Esophagus squamous epithelium (tissue), 5 donors: ENCODE data around the gene CFAP70. TPM values are rescaled to one million over a fixed set of nuclear protein-coding genes. Genes with fewer than 3 reads are reported as not detected.

ENCODE experiments used
- DNase-seq: peaks from one replicate; lab custom pipeline; 2025; lab: John Stamatoyannopoulos, UW
- H3K27ac ChIP-seq, 4 donors: fragments of 200-600 bp; sonication (generic); one replicate each; pipeline ENCODE4 v1.5.1; 2016 to 2019; ENCODE audit warnings: mild to moderate bottlenecking in 1 of 4
- H3K27me3 ChIP-seq, 4 donors: fragments of 200-600 bp; sonication (generic); 1 replicate in 3 of 4; 2 replicates in 1 of 4; pipeline versions ENCODE4 v1.5.1 to v1.6.0; 2017 to 2021; ENCODE audit warnings: antibody characterized with exemption in 1 of 4
- H3K36me3 ChIP-seq, 3 donors: fragments of 200-600 bp; sonication (generic); one replicate each; pipeline ENCODE4 v1.5.1; 2016 to 2019
- H3K4me1 ChIP-seq, 3 donors: fragments of 200-600 bp; sonication (generic); one replicate each; pipeline ENCODE4 v1.5.1; 2017 to 2019
- H3K4me3 ChIP-seq, 4 donors: fragments of 200-600 bp; sonication (generic); 1 replicate in 3 of 4; 2 replicates in 1 of 4; pipeline ENCODE4 v1.5.1; 2016 to 2019; ENCODE audit warnings: mild to moderate bottlenecking in 2 of 4, moderate library complexity in 1 of 4
- H3K9me3 ChIP-seq, 3 donors: fragments of 200-600 bp; sonication (generic); one replicate each; pipeline ENCODE4 v1.5.1; 2016 to 2019
- CTCF ChIP-seq, 6 experiments: fragments of 450-650 bp in 4 of 6; fragments of 200-600 bp in 2 of 6; sonication (generic) in 2 of 6; IDR thresholded peaks; one replicate each; pipeline ENCODE4 v1.5.1; 2016 to 2019; ENCODE audit warnings: antibody characterized with exemption in 6 of 6, mild to moderate bottlenecking in 4 of 6, moderate library complexity in 4 of 6
- POLR2A ChIP-seq, 4 donors: fragments of 450-650 bp; IDR thresholded peaks; one replicate each; pipeline ENCODE4 v1.6.1; 2017; ENCODE audit warnings: antibody characterized with exemption in 4 of 4, mild to moderate bottlenecking in 4 of 4, moderate library complexity in 3 of 4
- WGBS, 2 donors: methylation state at CpG; one replicate each; pipeline ENCODE4 v1.1.5; 2018; 5-methylcytosine and 5-hydroxymethylcytosine counted together
- intact Hi-C: fragments of 100-400 bp; cut with DNase I; formaldehyde crosslinking; loops from one replicate; pipeline ENCODE4 v1.15.0; 2022
- total RNA-seq, 4 donors: library from RNA; depleted of rRNA; stranded (reverse); fragments of >200 nt; gene quantifications; one replicate each; pipeline ENCODE4 v1.1.0, GENCODE V29; 2016
- donor health status: DM: yes; HTN: yes; CAD: no.

CFAP70 gene
- total RNA-seq, 4 donors from 2014 or later = 0.22 to 2.5 (median 0.66) TPM

- Histone ChIP-seq H3K27me3 (no peaks in the 10 kb centered on the region), H3K4me1 (no peaks in the 10 kb centered on the region), H3K9me3 (no peaks in the 10 kb centered on the region), H3K4me3 (no peak overlapping the region), H3K36me3 (no peaks in the 10 kb centered on the region), H3K27ac (no peak overlapping the region)
- TF ChIP-seq CTCF (IDR thresholded peaks at IDR 0.05) (no peak), POLR2A (IDR thresholded peaks at IDR 0.05) (no peak)
- DNase-seq = no peak
- 96 to 97% methylated on average over 1 of the region's 1 CpG for WGBS, 2 donors
- intact Hi-C loops = no loop called here
Measured at GRCh38 chr10:73289958-73290357, 68.7 kb downstream of the CFAP70 start.

- DNase-seq = no peak
- Histone ChIP-seq H3K4me1 (no peaks in the 10 kb centered on the region), H3K27ac (no peak overlapping the region), H3K4me3 (no peak overlapping the region), H3K9me3 (no peaks in the 10 kb centered on the region), H3K27me3 (no peaks in the 10 kb centered on the region), H3K36me3 (no peaks in the 10 kb centered on the region)
- 82 to 83% methylated on average over 1 of the region's 1 CpG for WGBS, 2 donors
- intact Hi-C loops = no loop called here
- no peak for TF ChIP-seq CTCF (IDR thresholded peaks at IDR 0.05)
- TF ChIP-seq POLR2A (IDR thresholded peaks at IDR 0.05) = no peak
Measured at GRCh38 chr10:73287441-73287840, 71.2 kb downstream of the CFAP70 start.

- TF ChIP-seq POLR2A (IDR thresholded peaks at IDR 0.05) (no peak), CTCF (IDR thresholded peaks at IDR 0.05) (no peak)
- no peaks in the 10 kb centered on the region for H3K27me3 ChIP-seq
- no peak overlapping the region for H3K27ac ChIP-seq
- H3K36me3 ChIP-seq = no peaks in the 10 kb centered on the region
- intact Hi-C loops = no loop called here
- no peaks in the 10 kb centered on the region for H3K9me3 ChIP-seq
- 87 to 100% methylated on average over 3 of the region's 3 CpGs for WGBS, 2 donors
- H3K4me3 ChIP-seq = no peak overlapping the region
- no peaks in the 10 kb centered on the region for H3K4me1 ChIP-seq
- DNase-seq = no peak
Measured at GRCh38 chr10:73281097-73281496, 77.6 kb downstream of the CFAP70 start.

- H3K27me3 ChIP-seq = no peaks in the 10 kb centered on the region
- H3K36me3 ChIP-seq = no peaks in the 10 kb centered on the region
- H3K4me1 ChIP-seq = no peaks in the 10 kb centered on the region
- TF ChIP-seq POLR2A (IDR thresholded peaks at IDR 0.05) (no peak), CTCF (IDR thresholded peaks at IDR 0.05) (no peak)
- no peaks in the 10 kb centered on the region for H3K9me3 ChIP-seq
- intact Hi-C loops = no loop called here
- no peak overlapping the region for H3K27ac ChIP-seq
- WGBS, 2 donors = 83 to 93% methylated on average over 2 of the region's 2 CpGs
- no peak for DNase-seq
- no peak overlapping the region for H3K4me3 ChIP-seq
Measured at GRCh38 chr10:73264423-73264822, 94.2 kb downstream of the CFAP70 start.

- no peaks in the 10 kb centered on the region for H3K36me3 ChIP-seq
- H3K27ac ChIP-seq = no peak overlapping the region
- TF ChIP-seq POLR2A (IDR thresholded peaks at IDR 0.05) (no peak), CTCF (IDR thresholded peaks at IDR 0.05) (peak in 5 of 6 experiments; percentile 13 to 56 (median 40))
- H3K4me1 ChIP-seq = no peaks in the 10 kb centered on the region
- intact Hi-C loops = no loop called here
- no peaks in the 10 kb centered on the region for H3K27me3 ChIP-seq
- WGBS, 2 donors = 28 to 42% methylated on average over 1 of the region's 1 CpG
- H3K9me3 ChIP-seq = no peaks in the 10 kb centered on the region
- no peak for DNase-seq
- no peak overlapping the region for H3K4me3 ChIP-seq
Measured at GRCh38 chr10:73263693-73264347, 94.8 kb downstream of the CFAP70 start.
